GM19324 (cell line): ENCODE results near the gene CNTNAP2.
"Not testable (repeated sequence)": the region's sequence is repeated elsewhere in the genome, so short reads cannot be mapped to it uniquely, and the experiment has no call there.

Experiments used
- ATAC-seq: cut with Tn5 transposase; IDR thresholded peaks from one replicate; pipeline ENCODE4 v1.9.1; 2021; ENCODE audit warnings: mild to moderate bottlenecking, moderate library complexity; ENCODE audit not compliant: unreplicated experiment, low FRiP score

The CNTNAP2 gene

GRCh38 chr7:147771344-147771743 lies 1654.7 kb downstream of the CNTNAP2 start:
- no peak for ATAC-seq

- no peak for ATAC-seq
These were observed 1657.9 kb downstream of the CNTNAP2 start for GRCh38 chr7:147774461-147774860.

- no peak for ATAC-seq
These were observed 1659.1 kb downstream of the CNTNAP2 start for GRCh38 chr7:147775516-147776284.

GRCh38 chr7:147777309-147777708 lies 1660.7 kb downstream of the CNTNAP2 start:
- ATAC-seq: no peak

- ATAC-seq: no peak
These were observed 1663.3 kb downstream of the CNTNAP2 start for GRCh38 chr7:147779949-147780348.

- no peak for ATAC-seq
These were observed 1680.0 kb downstream of the CNTNAP2 start for GRCh38 chr7:147796581-147796980.

GRCh38 chr7:147798001-147798400 lies 1681.4 kb downstream of the CNTNAP2 start:
- no peak for ATAC-seq

GRCh38 chr7:147801762-147802161 lies 1685.2 kb downstream of the CNTNAP2 start:
- ATAC-seq: not testable (repeated sequence)

- no peak for ATAC-seq
These were observed 1686.5 kb downstream of the CNTNAP2 start for GRCh38 chr7:147803151-147803550.

GRCh38 chr7:147803606-147804005 lies 1687.0 kb downstream of the CNTNAP2 start:
- no peak for ATAC-seq

GRCh38 chr7:147804032-147804431 lies 1687.4 kb downstream of the CNTNAP2 start:
- no peak for ATAC-seq

GRCh38 chr7:147805996-147806576 lies 1689.5 kb downstream of the CNTNAP2 start:
- ATAC-seq: no peak

- no peak for ATAC-seq
These were observed 1693.2 kb downstream of the CNTNAP2 start for GRCh38 chr7:147809786-147810185.

- no peak for ATAC-seq
These were observed 1693.7 kb downstream of the CNTNAP2 start for GRCh38 chr7:147810269-147810668.

- no peak for ATAC-seq
These were observed 1695.3 kb downstream of the CNTNAP2 start for GRCh38 chr7:147811923-147812322.

- no peak for ATAC-seq
These were observed 1696.7 kb downstream of the CNTNAP2 start for GRCh38 chr7:147813316-147813715.

GRCh38 chr7:147818317-147818716 lies 1701.7 kb downstream of the CNTNAP2 start:
- no peak for ATAC-seq

- no peak for ATAC-seq
These were observed 1708.1 kb downstream of the CNTNAP2 start for GRCh38 chr7:147824671-147825070.

GRCh38 chr7:147829016-147829415 lies 1712.4 kb downstream of the CNTNAP2 start:
- no peak for ATAC-seq

- ATAC-seq: no peak
These were observed 1717.0 kb downstream of the CNTNAP2 start for GRCh38 chr7:147833557-147833956.

- no peak for ATAC-seq
These were observed 1717.4 kb downstream of the CNTNAP2 start for GRCh38 chr7:147833970-147834369.

GRCh38 chr7:147852833-147853232 lies 1736.2 kb downstream of the CNTNAP2 start:
- no peak for ATAC-seq
